GM19035 (cell line): ENCODE measurements around the gene LRRC7.
"Not testable (repeated sequence)": the region's sequence is repeated elsewhere in the genome, so short reads cannot be mapped to it uniquely, and the experiment has no call there.

Experiments used
- ATAC-seq: cut with Tn5 transposase; IDR thresholded peaks from one replicate; pipeline ENCODE4 v1.9.1; 2021; ENCODE audit not compliant: unreplicated experiment

Gene LRRC7

DNA sequence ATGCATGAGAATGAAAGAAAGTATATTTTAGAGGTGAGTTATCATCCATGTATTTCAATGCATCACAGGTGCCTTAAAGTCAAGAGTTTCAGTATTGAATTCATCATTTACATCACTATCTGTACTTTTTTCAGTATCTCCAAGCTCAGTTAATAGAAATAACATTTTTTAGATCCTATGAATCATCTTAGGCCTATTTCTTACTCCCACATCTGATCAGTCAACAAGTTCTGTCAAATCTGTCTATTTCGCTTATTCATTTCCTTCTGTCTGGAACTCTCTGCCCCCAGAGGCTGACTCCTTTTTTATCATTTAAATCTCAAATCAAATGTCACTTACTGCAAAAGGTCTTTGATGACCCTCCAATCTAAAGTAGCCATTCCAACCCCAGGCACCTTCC, 295.2 kb downstream of the LRRC7 start:
- ATAC-seq: no peak

DNA sequence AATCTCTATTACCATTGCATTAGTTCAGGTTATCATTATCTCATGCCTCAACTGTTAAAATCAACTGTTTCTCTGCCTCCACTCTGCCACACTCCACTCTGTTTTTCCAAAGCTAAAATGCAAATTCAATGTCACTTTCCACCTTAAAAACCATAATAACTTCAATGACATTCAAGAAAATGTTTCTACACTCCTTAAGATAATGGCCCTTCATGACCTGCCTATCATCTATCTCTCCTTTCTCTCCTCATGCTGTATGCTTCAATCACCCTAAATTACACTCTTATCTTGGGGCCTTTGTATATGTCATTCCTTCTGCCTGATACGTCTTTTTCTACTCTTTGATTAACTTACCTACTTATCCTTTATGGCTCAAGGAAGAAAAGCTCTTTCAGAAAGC, 296.0 kb downstream of the LRRC7 start:
- no peak for ATAC-seq

DNA sequence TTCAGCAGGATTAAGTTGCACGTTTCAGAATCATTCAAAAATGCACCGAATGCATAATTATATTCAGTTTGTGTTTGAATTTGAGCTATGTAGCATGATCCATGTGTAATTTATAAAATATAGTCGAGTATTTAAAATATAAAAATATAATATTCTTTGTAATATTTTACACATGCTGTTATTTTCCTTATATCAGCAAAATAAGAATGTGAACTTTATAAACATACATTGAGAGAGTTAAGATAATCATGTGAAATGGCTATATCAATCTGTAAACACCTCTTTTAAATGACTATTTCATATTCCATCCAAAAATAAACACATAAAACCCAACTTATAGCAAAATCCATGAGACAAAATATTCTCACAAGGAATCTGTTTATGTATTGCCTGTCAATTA, 303.7 kb downstream of the LRRC7 start:
- ATAC-seq: no peak

GRCh38 chr1:69878338-69878737, 310.6 kb downstream of the LRRC7 start:
- ATAC-seq: no peak

DNA sequence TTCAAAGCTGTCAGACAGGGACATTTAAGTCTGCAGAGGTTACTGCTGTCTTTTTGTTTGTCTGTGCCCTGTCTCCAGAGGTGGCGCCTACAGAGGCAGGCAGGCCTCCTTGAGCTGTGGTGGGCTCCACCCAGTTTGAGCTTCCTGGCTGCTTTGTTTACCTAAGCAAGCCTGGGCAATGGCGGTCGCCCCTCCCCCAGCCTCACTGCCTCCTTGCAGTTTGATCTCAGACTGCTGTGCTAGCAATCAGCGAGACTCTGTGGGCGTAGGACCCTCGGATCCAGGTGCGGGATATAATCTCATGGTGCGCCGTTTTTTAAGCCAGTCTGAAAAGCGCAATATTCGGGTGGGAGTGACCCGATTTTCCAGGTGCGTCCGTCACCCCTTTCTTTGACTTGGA, 320.3 kb downstream of the LRRC7 start:
- not testable (repeated sequence) for ATAC-seq

GRCh38 chr1:69888657-69889056, 320.9 kb downstream of the LRRC7 start:
- ATAC-seq: no peak

GRCh38 chr1:69898403-69898947, 330.8 kb downstream of the LRRC7 start:
- no peak for ATAC-seq

- no peak for ATAC-seq
Measured at GRCh38 chr1:69911301-69911801, 343.6 kb downstream of the LRRC7 start.

DNA sequence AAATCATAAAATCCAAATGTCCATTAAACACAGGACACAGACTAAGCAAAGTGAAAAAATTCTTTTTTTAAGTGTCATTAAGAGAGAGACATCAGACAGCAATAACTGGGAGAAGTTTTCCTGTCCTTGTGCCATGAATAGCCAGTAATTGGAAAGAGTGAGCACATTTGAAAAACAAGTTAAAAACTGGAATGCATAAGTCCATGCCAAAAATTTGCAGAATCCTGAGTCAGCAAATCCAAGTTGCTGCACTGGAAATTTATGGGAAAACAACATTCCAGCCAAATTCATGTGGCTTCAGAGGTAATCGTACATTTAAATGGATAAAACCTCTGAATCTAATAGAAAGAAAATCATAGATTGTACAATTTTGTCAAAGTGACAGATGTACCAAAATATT, 346.3 kb downstream of the LRRC7 start:
- no peak for ATAC-seq

DNA sequence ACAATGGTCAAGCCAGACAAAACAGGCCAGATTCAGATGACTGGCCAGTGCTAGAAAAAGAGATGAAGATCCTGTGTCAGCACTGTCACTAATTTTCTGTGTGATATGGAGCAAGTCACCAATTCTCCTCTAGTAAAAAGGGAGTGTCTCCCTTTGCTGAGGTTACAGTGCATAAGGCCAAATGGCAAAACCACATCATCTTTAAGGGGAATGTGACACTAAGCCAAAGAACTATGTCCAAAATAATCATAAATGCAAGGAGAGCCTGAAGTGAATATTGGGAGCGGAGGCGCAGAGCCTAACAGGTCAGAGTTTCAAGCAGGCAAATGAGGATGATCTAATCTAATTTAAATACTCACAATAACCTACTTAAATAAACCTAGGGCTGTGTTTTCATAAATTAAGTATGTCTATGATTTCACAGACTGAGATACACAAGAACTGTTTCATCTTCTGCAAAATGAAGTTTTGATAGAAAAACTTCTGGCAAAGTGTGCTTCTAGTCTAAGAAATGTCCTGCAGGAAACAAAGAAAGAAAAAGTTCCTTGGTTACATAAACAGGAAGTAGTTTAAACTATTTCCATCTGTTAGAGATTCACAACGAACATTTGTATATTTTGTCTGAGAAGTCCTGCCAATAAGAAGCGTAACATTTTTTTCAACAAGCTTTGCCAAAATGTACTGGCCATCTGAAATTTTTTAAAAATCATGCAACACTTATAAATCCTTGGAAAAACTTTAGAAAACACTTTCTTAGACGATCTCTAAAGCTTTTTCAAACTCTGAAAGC, 347.4 kb downstream of the LRRC7 start:
- no peak for ATAC-seq

- no peak for ATAC-seq
Measured at GRCh38 chr1:69919129-69919921, 351.6 kb downstream of the LRRC7 start.

DNA sequence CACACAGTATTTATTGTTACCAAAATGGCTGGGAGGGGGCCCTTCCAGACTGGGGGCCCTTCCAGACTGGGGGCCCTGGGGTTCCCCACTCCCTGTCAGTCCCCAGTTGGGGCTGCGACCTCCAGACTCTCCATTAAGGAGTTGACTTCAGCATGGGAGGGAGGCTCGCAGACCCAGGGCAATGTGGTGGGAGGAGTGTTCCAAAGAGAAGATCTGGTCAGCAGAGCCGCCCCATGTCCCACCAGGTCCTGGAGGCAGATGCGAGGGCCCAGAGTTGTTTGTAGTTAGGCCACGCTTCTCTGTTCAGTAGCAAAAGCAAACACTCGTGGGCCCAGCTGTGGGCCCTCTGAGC, 352.2 kb downstream of the LRRC7 start:
- no peak for ATAC-seq

DNA sequence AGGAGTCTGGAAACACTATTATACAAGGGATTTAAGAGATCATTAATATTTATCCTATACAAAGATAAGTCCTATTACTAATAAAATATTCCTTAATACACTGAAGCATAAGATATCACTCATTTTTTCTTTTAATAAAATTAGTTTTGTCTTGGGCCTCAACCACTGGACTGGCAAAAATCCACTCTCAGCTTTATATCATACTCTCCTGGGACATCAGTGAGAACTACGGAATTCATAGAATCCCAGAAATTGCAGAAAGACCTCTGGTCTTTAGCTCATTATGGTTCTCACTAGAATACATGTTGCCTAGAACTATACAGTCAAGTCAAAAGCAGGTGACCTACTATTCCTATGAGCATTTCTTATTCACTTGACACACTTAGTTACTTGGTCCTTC, 352.7 kb downstream of the LRRC7 start:
- no peak for ATAC-seq

DNA sequence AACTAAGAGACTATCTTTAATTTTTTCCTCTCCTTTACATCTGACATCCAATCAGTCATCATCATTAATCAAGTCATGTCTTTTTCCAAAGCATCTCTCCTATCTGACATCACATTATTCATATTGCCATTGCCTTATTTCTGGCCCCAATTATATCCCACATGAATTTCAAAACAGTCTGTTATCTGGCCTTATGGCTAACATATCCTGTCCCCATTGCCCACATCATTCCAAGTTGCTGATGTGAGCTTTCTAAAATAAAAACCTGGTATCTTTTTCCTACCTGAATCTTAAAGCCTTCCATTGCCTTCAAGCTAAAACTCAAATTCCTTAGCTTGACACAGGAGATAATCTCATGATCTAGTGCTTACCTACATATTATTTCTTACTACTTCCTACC, 353.8 kb downstream of the LRRC7 start:
- no peak for ATAC-seq

DNA sequence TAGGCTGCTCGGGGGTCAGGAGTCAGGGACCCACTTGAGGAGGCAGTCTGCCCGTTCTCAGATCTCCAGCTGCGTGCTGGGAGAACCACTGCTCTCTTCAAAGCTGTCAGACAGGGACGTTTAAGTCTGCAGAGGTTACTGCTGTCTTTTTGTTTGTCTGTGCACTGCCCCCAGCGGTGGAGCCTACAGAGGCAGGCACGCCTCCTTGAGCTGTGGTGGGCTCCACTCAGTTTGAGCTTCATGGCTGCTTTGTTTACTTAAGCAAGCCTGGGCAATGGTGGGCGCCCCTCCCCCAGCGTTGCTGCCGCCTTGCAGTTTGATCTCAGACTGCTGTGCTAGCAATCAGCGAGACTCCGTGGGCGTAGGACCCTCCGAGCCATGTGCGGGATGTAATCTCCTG, 360.5 kb downstream of the LRRC7 start:
- not testable (repeated sequence) for ATAC-seq

DNA sequence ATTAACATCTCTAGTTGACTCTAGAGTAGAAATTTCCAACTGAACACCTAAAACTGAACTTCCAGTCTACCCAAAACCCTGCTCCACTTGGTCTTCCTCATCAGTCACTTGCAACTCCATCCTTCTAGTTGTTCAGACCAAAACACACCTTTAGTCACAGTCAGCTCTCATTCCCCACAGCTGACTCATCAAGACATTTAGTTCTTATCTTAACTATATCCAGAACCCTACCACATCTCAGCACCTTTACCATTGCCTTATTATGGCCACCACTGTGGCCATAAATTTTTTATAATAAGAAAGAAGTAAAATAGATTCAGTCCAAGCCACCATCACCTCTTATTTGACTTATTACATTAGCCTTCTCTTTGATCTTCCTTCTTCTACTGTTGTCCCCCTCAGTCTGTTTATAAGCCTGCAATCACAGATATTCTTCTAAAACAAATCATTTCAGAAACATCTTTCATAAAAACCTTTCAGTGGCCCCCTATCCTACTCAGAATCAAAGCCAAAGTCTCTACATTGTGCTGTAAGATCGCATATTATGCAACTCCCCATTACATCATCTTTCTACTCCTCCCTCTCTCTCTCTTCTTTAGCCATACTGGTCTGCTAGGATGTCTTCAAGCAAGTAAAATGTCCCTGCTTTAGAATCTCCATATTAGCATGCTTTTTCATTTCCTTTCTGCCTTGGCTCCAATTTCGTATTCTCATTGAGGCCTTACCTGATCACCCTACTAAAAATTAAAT, 361.8 kb downstream of the LRRC7 start:
- no peak for ATAC-seq

- no peak for ATAC-seq
Measured at GRCh38 chr1:69930396-69930795, 362.7 kb downstream of the LRRC7 start.

GRCh38 chr1:69932760-69933159, 365.0 kb downstream of the LRRC7 start:
- ATAC-seq: no peak

GRCh38 chr1:69940231-69940630, 372.5 kb downstream of the LRRC7 start:
- no peak for ATAC-seq

DNA sequence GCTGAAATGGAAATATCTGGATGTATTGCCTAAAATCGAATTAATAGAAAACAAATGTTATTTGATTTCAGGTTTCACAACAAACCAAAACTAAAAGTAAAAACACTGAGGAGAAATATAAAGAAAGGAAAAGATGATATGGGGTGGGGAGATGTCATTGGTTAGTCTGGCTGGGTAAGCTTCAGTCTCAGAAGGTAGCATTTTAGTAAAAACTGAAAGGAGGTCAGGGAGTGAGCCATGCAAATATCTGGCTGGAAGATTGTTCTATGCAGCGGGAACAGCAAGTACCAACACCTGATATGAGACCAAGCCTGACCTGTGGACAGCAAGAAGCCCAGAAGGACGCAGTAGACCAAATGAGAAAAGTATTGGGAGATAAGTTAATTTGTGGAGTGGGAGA, 373.1 kb downstream of the LRRC7 start:
- no peak for ATAC-seq

DNA sequence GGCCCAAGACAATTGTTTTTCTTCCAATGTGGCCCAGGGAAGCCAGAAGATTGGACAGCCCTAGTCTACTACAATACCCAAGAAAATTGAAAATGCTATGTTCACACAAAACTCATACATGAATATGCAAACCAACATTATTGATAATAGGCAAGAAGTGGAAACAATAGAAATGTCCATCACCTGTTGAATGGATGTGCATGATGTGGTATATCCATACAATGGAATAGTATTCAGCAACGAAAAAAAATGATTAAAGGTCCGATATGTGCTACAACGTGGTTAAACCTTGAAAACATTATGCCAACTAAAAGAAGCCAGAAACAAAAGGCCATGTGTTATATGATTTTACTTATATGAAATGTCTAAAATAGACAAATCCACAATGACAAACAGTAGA, 375.3 kb downstream of the LRRC7 start:
- ATAC-seq: no peak
